GM18951 (cell line): Measurements from ENCODE around the gene MFSD6.
"Not testable (repeated sequence)": the region's sequence is repeated elsewhere in the genome, so short reads cannot be mapped to it uniquely, and the experiment has no call there.

ENCODE experiments used
- POLR2A ChIP-seq: IDR thresholded peaks from 4 replicates; pipeline ENCODE4 v1.6.1; 2011; ENCODE audit warnings: mild to moderate bottlenecking; ENCODE audit not compliant: insufficient read length, insufficient read depth; ENCODE audit errors: extremely low read depth
- in situ Hi-C: fragments of 300-500 bp; cut with MboI; formaldehyde crosslinking; loops from one replicate; pipeline ENCODE4 v1.12.0; 2022; ENCODE audit warnings: low sequenced_read_pairs, mixed read lengths, inconsistent platforms; ENCODE audit not compliant: unreplicated experiment

MFSD6 gene

DNA sequence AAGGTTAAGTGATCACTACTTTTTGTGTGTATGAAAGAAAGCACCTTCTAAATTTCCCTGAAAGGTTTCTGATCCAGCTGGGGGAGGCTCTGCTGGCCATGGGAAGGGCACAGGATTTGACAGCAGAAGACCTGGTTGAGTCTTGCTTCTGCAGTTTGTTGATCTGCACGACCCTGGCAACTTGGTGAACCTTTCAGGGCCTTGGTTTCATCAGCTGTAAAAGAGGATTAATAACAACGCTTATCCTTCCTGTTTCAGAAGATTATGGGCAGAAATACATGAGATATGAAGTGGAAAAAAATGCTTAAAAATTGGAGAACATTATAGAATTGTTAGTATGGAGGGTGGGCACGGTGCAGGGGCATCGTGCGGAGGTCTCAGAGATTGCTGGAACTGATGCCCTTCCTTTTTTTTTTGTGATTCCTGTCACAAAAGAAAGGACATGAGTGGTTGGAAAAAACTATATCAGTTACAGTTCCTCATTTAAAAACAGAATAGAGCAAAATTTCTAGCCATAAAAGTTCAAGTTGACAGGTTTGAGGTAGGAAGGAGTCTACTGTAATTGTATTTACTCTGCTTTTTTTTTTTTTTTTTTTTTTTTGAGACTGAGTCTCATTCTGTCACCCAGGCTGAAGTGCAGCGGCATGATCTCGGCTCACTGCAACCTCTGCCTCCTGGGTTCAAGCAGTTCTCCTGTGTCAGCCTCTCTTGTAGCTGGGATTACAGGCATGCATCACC, 47.4 kb downstream of the MFSD6 start:
- in situ Hi-C loops, result no loop called here
- no peak for TF ChIP-seq POLR2A

DNA sequence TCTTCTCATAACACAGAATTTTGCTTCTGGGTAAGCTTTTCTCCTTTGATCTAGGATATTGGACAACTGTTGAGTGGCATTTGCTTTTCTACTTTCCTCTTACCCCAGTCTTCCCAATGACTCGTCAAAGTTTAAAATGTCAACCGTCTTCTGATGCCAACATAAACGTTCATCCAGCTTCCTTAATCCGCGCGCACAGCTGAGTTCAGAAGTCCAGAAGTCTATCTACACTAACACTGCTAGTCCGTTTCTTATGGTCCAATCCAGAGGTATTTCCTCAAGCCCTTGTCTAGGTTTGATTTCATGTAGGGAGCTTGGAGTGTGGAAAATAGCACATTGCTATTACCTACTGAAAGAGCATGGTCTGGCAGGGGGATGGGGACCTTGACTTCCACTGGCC, 48.7 kb downstream of the MFSD6 start:
- no peak for TF ChIP-seq POLR2A
- in situ Hi-C loops, result no loop called here

DNA sequence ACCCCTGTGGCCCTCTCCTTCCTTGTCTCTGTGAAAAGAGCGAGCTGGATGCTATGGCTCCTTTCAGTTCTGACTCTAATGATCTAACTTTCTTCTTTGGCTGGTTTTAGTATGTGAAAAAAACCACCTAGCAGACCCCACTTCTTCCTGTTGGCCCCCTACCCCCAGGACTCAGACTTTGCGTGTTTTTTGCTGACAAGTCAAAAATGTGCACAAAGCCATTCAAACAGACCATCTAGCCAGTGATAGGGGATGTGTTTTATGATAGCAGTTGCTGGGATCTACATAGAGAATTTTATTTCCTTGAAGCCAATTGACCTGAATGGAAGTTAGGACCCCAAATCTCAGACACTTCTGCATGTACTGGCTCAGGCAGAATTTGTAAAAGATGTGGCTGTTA, 49.1 kb downstream of the MFSD6 start:
- TF ChIP-seq POLR2A, result no peak
- in situ Hi-C loops, result no loop called here

DNA sequence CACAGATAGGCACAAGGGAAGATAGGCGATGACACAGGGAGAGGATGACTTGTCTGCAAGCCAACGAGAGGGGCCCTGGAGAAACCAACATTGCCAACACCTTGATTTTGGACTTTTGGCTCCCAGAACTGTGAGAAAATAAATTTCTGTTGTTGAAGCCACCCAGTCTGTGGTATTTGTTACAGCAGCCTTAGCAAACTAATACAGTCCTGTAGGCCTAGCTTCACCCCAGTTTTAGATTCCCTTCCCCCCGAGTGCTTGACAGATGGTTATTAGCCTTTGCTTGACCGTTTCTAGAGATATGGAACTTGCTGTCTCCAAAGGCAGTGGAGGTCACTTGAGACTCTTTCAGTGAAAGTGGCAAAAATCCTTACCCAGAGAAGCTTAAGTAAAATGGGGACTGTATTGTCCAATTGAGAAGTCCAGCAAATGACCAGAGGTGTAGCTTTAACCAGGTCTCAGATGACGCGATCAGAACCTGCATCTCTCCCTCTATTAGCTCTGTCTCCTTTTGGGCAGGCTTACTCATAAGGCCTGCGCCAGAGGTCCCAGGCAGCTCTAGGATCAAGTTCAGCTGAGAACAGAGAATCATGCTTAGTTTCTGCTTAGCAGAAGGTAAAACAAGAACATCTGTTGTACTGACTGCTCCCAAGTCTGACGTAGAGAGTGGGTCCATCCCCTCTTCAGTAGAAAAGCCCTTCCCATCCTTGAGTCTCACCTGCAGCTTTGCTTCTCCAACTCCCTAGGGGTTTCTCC, 50.4 kb downstream of the MFSD6 start:
- no peak for TF ChIP-seq POLR2A
- in situ Hi-C loops, result no loop called here

DNA sequence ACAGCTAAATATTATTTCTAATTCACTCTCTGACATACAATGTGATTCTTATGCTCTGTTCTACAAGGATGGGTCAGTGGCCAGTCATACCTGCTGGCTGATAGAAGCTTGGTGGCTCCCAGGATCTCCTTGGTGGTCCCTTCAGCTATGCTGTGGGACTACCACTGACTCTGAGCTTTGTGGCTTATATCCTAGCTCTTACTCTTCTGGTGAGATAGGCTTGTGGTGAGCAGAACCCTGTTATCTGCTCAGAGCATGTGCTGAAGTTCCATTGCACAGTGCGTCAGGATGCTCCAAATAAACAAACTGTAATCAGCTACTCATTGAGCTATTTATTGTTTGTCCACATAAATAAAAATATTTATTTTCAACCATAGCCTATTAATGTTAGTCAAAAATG, 51.7 kb downstream of the MFSD6 start:
- no peak for TF ChIP-seq POLR2A
- in situ Hi-C loops, result no loop called here

DNA sequence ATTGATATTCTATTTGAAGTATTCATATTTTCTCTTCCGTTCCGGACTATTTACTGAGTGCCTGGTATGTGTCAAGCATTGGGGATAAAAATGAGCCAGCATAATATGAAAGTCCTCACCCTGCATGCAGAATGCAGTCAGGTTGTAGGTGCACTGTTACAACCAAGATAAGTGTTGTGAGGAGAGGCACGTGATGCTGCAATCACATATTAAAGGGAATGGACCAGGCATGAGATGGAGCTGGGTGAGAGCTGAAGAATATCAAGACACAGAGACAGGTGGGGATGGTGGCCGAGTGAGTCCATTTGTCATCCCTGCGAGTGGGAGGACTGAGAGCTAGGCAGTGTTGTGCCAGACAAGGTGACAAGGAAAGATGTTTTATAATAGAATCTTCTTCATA, 52.3 kb downstream of the MFSD6 start:
- no peak for TF ChIP-seq POLR2A
- in situ Hi-C loops, result no loop called here

DNA sequence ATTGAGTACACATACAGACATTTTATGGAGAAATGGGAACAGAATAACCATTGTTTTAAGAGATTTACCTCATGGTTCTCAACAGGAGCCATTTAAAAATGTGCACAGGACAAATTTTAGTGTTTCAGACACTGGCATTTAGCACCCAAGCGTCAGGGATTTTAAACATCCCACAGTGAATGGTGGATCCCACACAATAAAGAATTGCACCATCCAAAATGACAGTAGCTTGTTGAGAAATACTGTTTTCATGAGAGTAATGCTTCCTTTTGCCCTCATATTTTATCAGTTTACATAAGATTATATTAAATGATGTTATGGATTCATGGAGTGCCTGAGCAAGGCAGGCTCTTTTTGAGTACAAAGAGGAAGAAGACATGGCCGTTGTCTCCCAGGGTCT, 54.0 kb downstream of the MFSD6 start:
- in situ Hi-C loops, result no loop called here
- TF ChIP-seq POLR2A, result no peak

DNA sequence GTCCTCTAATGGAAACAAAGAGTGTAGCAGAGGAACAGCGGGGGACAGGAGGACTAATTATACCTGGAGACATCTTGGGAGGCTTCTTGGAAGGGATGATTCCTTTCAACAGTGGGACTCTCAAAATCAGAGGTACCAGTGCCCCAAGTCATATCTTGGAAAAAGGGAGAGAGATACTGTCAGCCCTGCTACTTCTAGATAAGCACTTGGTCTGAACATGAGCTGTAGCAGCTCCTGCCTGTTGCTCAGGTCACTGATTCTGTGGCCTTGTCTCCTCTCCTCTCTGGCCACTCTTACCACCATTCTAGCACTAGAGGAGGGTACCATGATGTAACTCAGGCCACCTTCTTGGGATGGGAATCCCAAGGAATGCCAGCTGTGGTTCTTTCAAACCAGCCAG, 54.5 kb downstream of the MFSD6 start:
- TF ChIP-seq POLR2A, result no peak
- in situ Hi-C loops, result no loop called here

DNA sequence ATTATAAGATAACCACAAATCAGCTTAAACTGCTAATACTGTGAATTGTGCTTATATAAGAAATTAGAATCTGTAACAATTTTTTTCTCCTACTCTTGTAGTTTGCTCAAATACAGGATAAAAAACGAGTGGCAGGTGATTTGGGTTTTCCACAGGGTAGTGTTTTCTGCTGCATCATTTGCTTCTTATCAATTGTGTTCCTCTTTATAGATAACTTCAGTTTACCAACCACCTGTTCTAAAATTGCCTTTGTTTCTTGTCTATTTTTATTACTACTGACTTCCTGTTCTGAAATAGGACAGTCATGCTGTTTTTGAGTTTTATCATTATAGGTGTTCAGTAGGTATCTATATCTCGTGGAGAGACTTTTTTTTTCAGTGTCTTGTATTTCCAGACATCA, 56.9 kb downstream of the MFSD6 start:
- no peak for TF ChIP-seq POLR2A
- in situ Hi-C loops, result no loop called here

DNA sequence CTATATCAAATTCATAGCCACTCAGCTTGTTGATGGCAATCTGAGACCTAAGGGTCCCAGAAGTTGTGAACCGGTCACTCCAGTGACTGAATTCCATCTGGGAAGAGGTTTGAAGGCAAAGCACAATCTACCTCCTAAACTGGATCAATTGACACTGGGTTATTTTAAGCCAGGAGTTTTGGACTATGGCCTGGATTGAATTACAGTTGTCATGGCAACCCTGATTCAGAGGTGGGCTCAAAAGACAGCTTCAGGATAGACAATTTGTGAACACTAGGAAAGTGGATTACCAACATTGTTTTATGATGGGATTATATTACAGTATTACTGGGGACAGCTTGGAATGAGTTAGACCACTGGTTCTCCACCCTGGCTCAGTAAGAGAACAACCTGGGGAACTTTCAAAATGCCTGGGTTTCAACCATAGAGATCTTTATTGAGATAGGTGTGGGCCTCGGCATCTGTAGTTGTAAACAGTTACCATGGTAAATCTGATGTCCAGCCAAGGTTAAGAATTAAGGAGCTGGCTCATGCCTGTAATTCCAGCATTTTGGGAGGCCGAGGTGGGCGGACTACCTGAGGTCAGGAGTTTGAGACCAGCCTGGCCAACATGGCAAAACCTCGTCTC, 58.8 kb downstream of the MFSD6 start:
- in situ Hi-C loops, result no loop called here
- TF ChIP-seq POLR2A, result no peak

DNA sequence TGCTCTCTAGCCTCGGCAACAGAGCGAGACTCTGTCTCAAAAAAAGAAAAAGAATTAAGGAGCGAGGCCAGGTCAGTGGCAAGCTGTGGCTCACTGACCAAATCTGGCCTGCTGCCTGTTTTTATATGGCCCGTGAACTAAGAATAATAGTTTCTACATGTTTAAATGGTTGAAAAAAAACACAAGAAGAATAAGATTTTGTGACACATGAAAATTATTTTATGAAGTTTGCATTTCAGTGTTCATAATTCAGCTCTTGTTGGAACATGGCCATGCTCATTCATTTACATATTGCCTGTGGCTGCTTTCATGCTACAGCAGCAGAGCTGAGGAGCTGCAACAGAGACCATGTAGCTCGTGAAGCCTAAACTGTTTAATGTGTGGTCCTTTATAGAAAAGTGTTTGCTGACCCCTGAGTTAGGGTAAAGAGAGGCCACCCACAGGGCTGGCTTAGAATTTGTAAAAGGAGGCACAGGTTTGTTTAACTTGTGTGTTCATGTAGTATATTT, 59.5 kb downstream of the MFSD6 start:
- in situ Hi-C loops, result no loop called here
- no peak for TF ChIP-seq POLR2A

DNA sequence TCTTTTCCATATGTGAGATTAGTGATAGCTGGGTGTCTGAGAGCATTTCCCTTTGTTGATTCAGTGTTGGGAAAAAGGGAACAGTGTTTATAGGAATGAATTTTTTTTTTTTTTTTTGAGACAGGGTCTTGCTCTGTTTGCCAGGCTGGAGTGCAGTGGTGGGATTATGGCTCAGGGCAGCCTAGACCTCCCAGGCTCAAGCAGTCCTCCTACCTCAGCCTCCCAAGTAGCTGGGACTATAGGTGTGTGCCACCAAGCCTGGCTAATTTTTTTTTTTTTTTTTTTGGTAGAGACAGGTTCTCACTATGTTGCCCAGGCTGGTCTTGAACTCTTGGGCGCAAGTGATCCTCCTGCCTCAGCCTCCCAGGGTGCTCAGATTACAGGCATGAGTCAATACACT, 60.2 kb downstream of the MFSD6 start:
- in situ Hi-C loops, result not testable (repeated sequence)

DNA sequence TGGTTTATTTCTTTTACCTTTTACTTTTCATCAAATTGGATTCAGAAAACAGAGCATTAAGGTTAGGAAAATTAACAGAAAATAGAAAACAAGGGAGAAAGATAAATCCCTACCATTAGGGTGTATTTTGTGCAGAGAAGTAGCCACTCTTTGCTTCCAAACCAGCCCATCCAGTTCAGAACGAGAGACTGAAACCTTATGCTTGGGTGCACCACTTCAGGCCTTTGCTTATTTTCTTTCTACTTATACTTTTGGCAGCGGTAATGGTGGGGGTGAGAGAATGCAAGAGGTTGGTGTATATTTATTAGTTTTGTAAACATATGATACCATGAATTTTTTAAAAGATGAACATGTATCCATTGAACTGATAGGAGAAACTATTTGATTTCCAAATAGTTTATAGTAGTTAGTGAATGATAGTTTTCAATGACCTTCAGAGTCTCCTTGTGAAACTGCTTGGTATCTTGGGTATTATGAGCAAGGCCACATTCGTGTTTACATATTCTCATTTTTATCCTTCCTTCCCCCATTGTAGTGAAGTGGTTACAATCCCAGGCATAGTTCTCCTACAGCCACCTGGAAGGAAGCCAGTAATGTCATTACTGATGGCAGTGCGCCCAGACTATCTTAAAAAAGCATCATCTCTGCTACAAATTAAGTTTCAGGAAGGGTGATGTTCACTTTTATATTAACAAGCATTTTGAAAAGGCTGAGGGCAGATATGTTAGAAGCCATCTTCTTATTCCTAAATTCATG, 60.8 kb downstream of the MFSD6 start:
- in situ Hi-C loops, result no loop called here
- TF ChIP-seq POLR2A, result no peak

DNA sequence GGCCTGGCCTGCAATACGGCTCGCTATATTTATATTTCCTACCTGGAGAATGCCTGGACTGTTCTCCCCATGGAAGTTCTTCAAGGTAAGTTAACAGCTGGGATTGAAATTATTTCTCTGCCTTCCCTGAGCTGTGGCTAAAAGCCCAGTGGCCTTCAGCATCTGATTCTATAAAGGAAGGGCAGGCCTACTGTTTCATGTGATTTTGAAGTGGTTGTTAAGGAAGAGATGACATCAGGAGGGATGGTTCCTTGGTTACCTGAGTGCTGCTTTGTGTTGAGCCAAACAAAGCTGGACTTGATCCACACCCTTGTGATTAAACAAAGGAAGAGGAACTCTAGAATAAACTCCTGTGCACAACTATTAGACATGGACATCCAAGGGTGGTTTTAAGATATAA, 61.6 kb downstream of the MFSD6 start:
- in situ Hi-C loops, result no loop called here
- no peak for TF ChIP-seq POLR2A
